HepG2 (cell line): ENCODE data around the gene KCNAB1. TPM values are rescaled to one million over a fixed set of nuclear protein-coding genes. Genes with fewer than 3 reads are reported as not detected.

Experiments
- ATAC-seq: fragments of 200-7000 bp; cut with Tn5 transposase; 3 replicates; pipeline ENCODE4 v1.9.1; 2020; ENCODE audit warnings: mild to moderate bottlenecking, moderate library complexity
- BruUV-seq: library from RNA; stranded (reverse); fragments of 400-500 nt; replicated peaks from 2 replicates; lab custom pipeline; 2021; lab: Mats Ljungman, UMichigan
- CTCF ChIA-PET: fragments of 300-600 bp; formaldehyde crosslinking; extraction: SDS; loops from one replicate; lab custom pipeline; 2021; ENCODE audit warnings: low total read pairs, inconsistent platforms, low intra/inter-chr PET ratio; lab: Yijun Ruan, JAX
- POLR2A ChIA-PET: fragments of 350-600 bp; sonication (Branson Sonifier 250); formaldehyde crosslinking; loops from one replicate; lab custom pipeline; 2020; ENCODE audit warnings: antibody characterized with exemption, inconsistent platforms; lab: Yijun Ruan, JAX
- DNase-seq: peaks from one replicate; pipeline ENCODE4 v3.0.0-alpha.2; 2015; ENCODE audit warnings: low spot score
- FAIRE-seq: peaks from 3 replicates; lab custom pipeline; 2011; peaks lifted over from hg19 to GRCh38; lab: Jason Lieb, UNC
- H2AFZ ChIP-seq: one replicate; pipeline ENCODE4 v1.6.1; 2011; ENCODE audit warnings: low read length, inconsistent platforms
- H3K27ac ChIP-seq: fragments of 300-600 bp; 3 replicates; pipeline ENCODE4 v1.8.0; 2011; ENCODE audit warnings: mixed run types, mild to moderate bottlenecking, mixed read lengths, low read length, inconsistent platforms; ENCODE audit not compliant: insufficient read depth; ENCODE audit errors: extremely low read length
- H3K27me3 ChIP-seq, 2 experiments: fragments of 200-600 bp in 1 of 2; 2 replicates in 1 of 2; 3 replicates in 1 of 2; pipeline versions ENCODE4 v1.6.0 to v1.8.0; 2011; ENCODE audit warnings: low read length in 2 of 2, mild to moderate bottlenecking in 2 of 2, moderate library complexity in 2 of 2, inconsistent platforms in 1 of 2; ENCODE audit not compliant: insufficient read depth in 2 of 2, control insufficient read depth in 1 of 2
- H3K36me3 ChIP-seq, 2 experiments: fragments of 200-600 bp in 1 of 2; replicated peaks in 1 of 2; 2 replicates in 1 of 2; 3 replicates in 1 of 2; pipeline versions ENCODE4 v1.5.1 to v1.8.0; 2011; ENCODE audit warnings: low read length in 2 of 2, inconsistent platforms in 1 of 2; ENCODE audit not compliant: insufficient read depth in 2 of 2, control insufficient read depth in 1 of 2
- H3K4me1 ChIP-seq: 2 replicates; pipeline ENCODE4 v1.5.1; 2012; ENCODE audit warnings: low read length, inconsistent platforms; ENCODE audit not compliant: insufficient read depth
- H3K4me2 ChIP-seq: 2 replicates; pipeline ENCODE4 v1.6.0; 2011; ENCODE audit warnings: low read depth, low read length, inconsistent platforms
- H3K4me3 ChIP-seq, 3 experiments: fragments of 200-600 bp in 1 of 3; sonication (generic), shearing (Covaris generic) in 1 of 3; replicated peaks in 1 of 3; 2 replicates each; pipeline ENCODE4 v1.5.1; 2011 to 2016; ENCODE audit warnings: low read length in 3 of 3, inconsistent platforms in 2 of 3, low read depth in 2 of 3, mild to moderate bottlenecking in 2 of 3, control low read depth in 1 of 3, mixed read lengths in 1 of 3; ENCODE audit not compliant: insufficient read depth in 1 of 3
- H3K79me2 ChIP-seq: one replicate; pipeline ENCODE4 v1.6.1; 2011; ENCODE audit warnings: low read length, inconsistent platforms; ENCODE audit not compliant: insufficient read depth
- H3K9ac ChIP-seq: 2 replicates; pipeline ENCODE4 v1.6.0; 2011; ENCODE audit warnings: mild to moderate bottlenecking, low read depth, low read length, inconsistent platforms; ENCODE audit not compliant: insufficient read depth
- H3K9me3 ChIP-seq: 2 replicates; pipeline ENCODE4 v1.5.1; 2012; ENCODE audit warnings: mild to moderate bottlenecking, low read length
- H4K20me1 ChIP-seq: 2 replicates; pipeline ENCODE4 v1.6.0; 2011; ENCODE audit warnings: inconsistent platforms, mild to moderate bottlenecking, low read length, moderate library complexity; ENCODE audit not compliant: insufficient read depth
- ADNP ChIP-seq: sonication (generic); formaldehyde crosslinking; IDR thresholded peaks from 2 replicates; pipeline ENCODE4 v1.4.0; 2020; ENCODE audit warnings: missing genetic modification reagents
- AGO1 ChIP-seq: fragments of 200-400 bp; formaldehyde crosslinking; IDR thresholded peaks from 2 replicates; pipeline ENCODE4 v1.6.1; 2017; ENCODE audit warnings: mild to moderate bottlenecking, low read depth, low read length, moderate library complexity; ENCODE audit not compliant: poor library complexity, severe bottlenecking
- ATF7-NPFF ChIP-seq: sonication (generic); formaldehyde crosslinking; IDR thresholded peaks from 2 replicates; pipeline ENCODE4 v1.8.1; 2023; ENCODE audit warnings: mild to moderate bottlenecking, low read depth, missing genetic modification reagents, moderate library complexity
- GABPB1 ChIP-seq: IDR thresholded peaks from 2 replicates; pipeline ENCODE4 v1.6.1; 2016; ENCODE audit warnings: mild to moderate bottlenecking, missing genetic modification reagents, moderate library complexity, missing compliant biosample characterization
- GLI4 ChIP-seq: sonication (generic); formaldehyde crosslinking; IDR thresholded peaks from 2 replicates; pipeline ENCODE4 v1.5.1; 2020; ENCODE audit warnings: missing genetic modification reagents, mild to moderate bottlenecking, moderate library complexity, borderline replicate concordance
- HOXD1 ChIP-seq: sonication (generic); formaldehyde crosslinking; IDR thresholded peaks from 2 replicates; pipeline ENCODE4 v1.5.0; 2020; ENCODE audit warnings: missing genetic modification reagents
- MEIS1 ChIP-seq: sonication (generic); formaldehyde crosslinking; IDR thresholded peaks from 2 replicates; pipeline ENCODE4 v1.9.0; 2021; ENCODE audit warnings: mild to moderate bottlenecking, missing genetic modification reagents, moderate library complexity, borderline replicate concordance
- NFYB ChIP-seq: sonication (generic); formaldehyde crosslinking; IDR thresholded peaks from 2 replicates; pipeline ENCODE4 v1.4.0; 2020; ENCODE audit warnings: missing genetic modification reagents
- NKX3-1 ChIP-seq: sonication (generic); formaldehyde crosslinking; IDR thresholded peaks from 2 replicates; pipeline ENCODE4 v1.5.0; 2020; ENCODE audit warnings: missing genetic modification reagents
- SKI ChIP-seq: fragments of 450-650 bp; IDR thresholded peaks from one replicate; pipeline ENCODE4 v1.6.1; 2018; ENCODE audit warnings: mild to moderate bottlenecking; ENCODE audit not compliant: partially characterized antibody
- YY1 ChIP-seq: IDR thresholded peaks from 2 replicates; pipeline ENCODE4 v1.6.1; 2011; ENCODE audit warnings: low read length, low read depth, moderate library complexity, mild to moderate bottlenecking; ENCODE audit not compliant: insufficient read depth, insufficient replicate concordance
- ZNF225 ChIP-seq: sonication (generic); formaldehyde crosslinking; IDR thresholded peaks from 2 replicates; pipeline ENCODE4 v1.4.0; 2020; ENCODE audit warnings: mild to moderate bottlenecking, missing genetic modification reagents
- ZNF337 ChIP-seq: sonication (generic); formaldehyde crosslinking; IDR thresholded peaks from 2 replicates; pipeline ENCODE4 v1.5.1; 2020; ENCODE audit warnings: missing genetic modification reagents, low read depth, mild to moderate bottlenecking, borderline replicate concordance
- WGBS: methylation state at CpG from one replicate; pipeline ENCODE4 v1.1.6; 2017; ENCODE audit warnings: low lambda C conversion rate; 5-methylcytosine and 5-hydroxymethylcytosine counted together
- in situ Hi-C: cut with HindIII; loops from 2 replicates; pipeline ENCODE4 v1.10.0; 2017; ENCODE audit warnings: low pct_unique_long_range_greater_than_20kb; ENCODE audit not compliant: extremely low pct_ligation_motif_present
- intact Hi-C: fragments of 100-400 bp; cut with micrococcal nuclease; formaldehyde crosslinking; loops from one replicate; pipeline ENCODE4 v1.10.0; 2022; ENCODE audit not compliant: unreplicated experiment
- polyA plus RNA-seq, 8 experiments: library from polyadenylated mRNA; depleted of rRNA in 3 of 8; stranded (reverse) in 7 of 8; unstranded in 1 of 8; fragments of >200 nt; fragmentation: Illumina TruSeq in 4 of 8; extraction: Trizol in 4 of 8; gene quantifications; 2 replicates each; pipeline versions ENCODE4 v1.2.1 to v1.2.3, GENCODE V29; 2011 to 2016; ENCODE audit warnings: low read depth in 4 of 8, missing spikeins in 1 of 8, mixed read lengths in 1 of 8; ENCODE audit not compliant: insufficient read depth in 1 of 8
- total RNA-seq, 5 experiments: library from RNA; depleted of rRNA; stranded (reverse); fragments of >200 nt; fragmentation: Illumina TruSeq; extraction: Trizol; gene quantifications; 2 replicates each; pipeline ENCODE4 v1.2.3, GENCODE V29; 2016; ENCODE audit warnings: low read depth in 1 of 5

Gene KCNAB1
- total and polyA plus RNA-seq, 2 of the 13 experiments (the other 11 are each of a cell fraction or from before 2014, with no cell fraction given): not detected

- Histone ChIP-seq H3K4me3 (no peak overlapping the region), H4K20me1 (no peaks in the 10 kb centered on the region), H3K27ac (no peak overlapping the region), H3K4me2 (no peak overlapping the region), H2AFZ (no peak overlapping the region), H3K9ac (no peak overlapping the region), H3K79me2 (no peaks in the 10 kb centered on the region), H3K9me3 (no peaks in the 10 kb centered on the region), H3K36me3 (no peaks in the 10 kb centered on the region), H3K27me3 (no peaks in the 10 kb centered on the region), H3K4me1 (peaks cover 11% of the 10 kb centered on the region; the same call in 1 of the 2 replicates)
- ChIA-PET CTCF (no interaction called here), POLR2A (no interaction called here)
- DNase-seq: no peak
- TF ChIP-seq ZNF225 (CRISPR knock-in tag) (no peak), SKI (no peak), AGO1 (no peak), GABPB1 (no peak), GLI4 (CRISPR knock-in tag) (no peak), HOXD1 (CRISPR knock-in tag) (no peak), YY1 (no peak), ZNF337 (CRISPR knock-in tag) (no peak), ADNP (CRISPR knock-in tag) (no peak), NKX3-1 (CRISPR knock-in tag) (no peak), MEIS1 (CRISPR knock-in tag) (no peak), ATF7-NPFF (CRISPR knock-in tag) (no peak), NFYB (CRISPR knock-in tag) (no peak)
- no TSS peak for BruUV-seq
- intact Hi-C loops (no loop called here), in situ Hi-C loops (no loop called here)
- 52% methylated on average over 3 of the region's 3 CpGs for WGBS
- no peak for ATAC-seq
- no peak for FAIRE-seq
These were observed 132.3 kb downstream of the KCNAB1 start for GRCh38 chr3:156252656-156253055.
